Mammary epithelial cell (primary cell): ENCODE results near the gene COL23A1.

ENCODE experiments used
- EZH2 ChIP-seq: IDR thresholded peaks from 2 replicates; pipeline ENCODE4 v1.6.1; 2012; ENCODE audit warnings: low read length, inconsistent platforms, borderline replicate concordance
- TF ChIP-seq, protein P1 (sequence below), 2 donors: IDR thresholded peaks in 1 of 2; conservative IDR thresholded peaks in 1 of 2; 2 replicates each; pipeline ENCODE4 v1.5.1; 2011 to 2012; ENCODE audit warnings: inconsistent platforms in 2 of 2, low read length in 2 of 2, mild to moderate bottlenecking in 2 of 2, control low read depth in 1 of 2, low read depth in 1 of 2; ENCODE audit not compliant: insufficient read depth in 1 of 2; ENCODE audit errors: extremely low read depth in 1 of 2

DNA sequence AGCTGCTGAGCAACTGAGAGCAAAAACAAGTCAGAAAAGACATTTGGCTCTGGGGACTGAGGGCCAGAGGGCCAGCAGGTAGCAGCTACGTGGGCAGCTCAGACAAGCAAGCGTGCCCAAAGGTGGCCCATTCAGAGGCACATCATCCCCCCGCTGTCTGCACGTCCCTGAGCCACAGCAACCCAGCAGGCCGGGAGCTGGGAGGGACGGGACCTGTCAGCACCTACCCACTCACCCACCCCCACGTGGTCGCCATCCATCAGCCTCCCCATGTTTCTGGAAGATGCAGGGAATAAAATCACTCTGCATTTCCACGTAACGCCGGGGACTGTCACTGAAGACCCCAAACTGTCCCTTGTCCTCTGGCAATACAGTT, 167.8 kb downstream of the COL23A1 start:
- TF ChIP-seq, protein P1, sequence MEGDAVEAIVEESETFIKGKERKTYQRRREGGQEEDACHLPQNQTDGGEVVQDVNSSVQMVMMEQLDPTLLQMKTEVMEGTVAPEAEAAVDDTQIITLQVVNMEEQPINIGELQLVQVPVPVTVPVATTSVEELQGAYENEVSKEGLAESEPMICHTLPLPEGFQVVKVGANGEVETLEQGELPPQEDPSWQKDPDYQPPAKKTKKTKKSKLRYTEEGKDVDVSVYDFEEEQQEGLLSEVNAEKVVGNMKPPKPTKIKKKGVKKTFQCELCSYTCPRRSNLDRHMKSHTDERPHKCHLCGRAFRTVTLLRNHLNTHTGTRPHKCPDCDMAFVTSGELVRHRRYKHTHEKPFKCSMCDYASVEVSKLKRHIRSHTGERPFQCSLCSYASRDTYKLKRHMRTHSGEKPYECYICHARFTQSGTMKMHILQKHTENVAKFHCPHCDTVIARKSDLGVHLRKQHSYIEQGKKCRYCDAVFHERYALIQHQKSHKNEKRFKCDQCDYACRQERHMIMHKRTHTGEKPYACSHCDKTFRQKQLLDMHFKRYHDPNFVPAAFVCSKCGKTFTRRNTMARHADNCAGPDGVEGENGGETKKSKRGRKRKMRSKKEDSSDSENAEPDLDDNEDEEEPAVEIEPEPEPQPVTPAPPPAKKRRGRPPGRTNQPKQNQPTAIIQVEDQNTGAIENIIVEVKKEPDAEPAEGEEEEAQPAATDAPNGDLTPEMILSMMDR (conservative IDR thresholded peaks at IDR 0.05 in 1 of 2, IDR thresholded peaks at IDR 0.05 in 1 of 2; ENCODE audit: extremely low read depth in 1 of 2, insufficient read depth in 1 of 2, low read depth in 1 of 2, low read length in 2 of 2), result no peak
- no peak for TF ChIP-seq EZH2
